K562 (cell line): Measurements from ENCODE around the gene PAF1. TPM values are rescaled to one million over a fixed set of nuclear protein-coding genes. Genes with fewer than 3 reads are reported as not detected.

Experiments used
- ARHGAP35 ChIP-seq: fragments of 450-650 bp; IDR thresholded peaks from 2 replicates; pipeline ENCODE4 v1.6.1; 2018; ENCODE audit not compliant: partially characterized antibody
- FOXA3 ChIP-seq, 2 experiments: fragments of 450-650 bp in 1 of 2; sonication (generic) in 1 of 2; formaldehyde crosslinking; IDR thresholded peaks in 1 of 2; conservative IDR thresholded peaks in 1 of 2; 2 replicates each; pipeline versions ENCODE4 v1.4.0 to v1.8.0; 2020 to 2022; ENCODE audit warnings: mild to moderate bottlenecking in 2 of 2, missing genetic modification reagents in 1 of 2
- FOXK1 ChIP-seq: sonication (generic); formaldehyde crosslinking; IDR thresholded peaks from 2 replicates; pipeline ENCODE4 v1.8.0; 2022; ENCODE audit warnings: missing genetic modification reagents, mild to moderate bottlenecking, borderline replicate concordance
- HCFC1 ChIP-seq: IDR thresholded peaks from 2 replicates; pipeline ENCODE4 v1.6.1; 2012; ENCODE audit warnings: low read depth, low read length, improper control_type of control experiment
- KAT8 ChIP-seq: fragments of 450-650 bp; IDR thresholded peaks from 2 replicates; pipeline ENCODE4 v1.6.1; 2016; ENCODE audit warnings: low read depth, mild to moderate bottlenecking
- KLF13 ChIP-seq: fragments of 450-650 bp; IDR thresholded peaks from 2 replicates; pipeline ENCODE4 v1.6.1; 2016; ENCODE audit warnings: missing genetic modification characterization, low read depth, mild to moderate bottlenecking, missing compliant biosample characterization, moderate library complexity, borderline replicate concordance
- MYC ChIP-seq, 2 experiments: fragments of 250-450 bp in 1 of 2; sonication (Bioruptor Pico) in 1 of 2; IDR thresholded peaks; 2 replicates each; pipeline versions ENCODE4 v1.5.1 to v1.6.1; 2012 to 2021; ENCODE audit warnings: low read depth in 2 of 2, borderline replicate concordance in 1 of 2, improper control_type of control experiment in 1 of 2, low read length in 1 of 2, mild to moderate bottlenecking in 1 of 2, moderate library complexity in 1 of 2
- NR3C1 ChIP-seq: sonication (generic); formaldehyde crosslinking; IDR thresholded peaks from 2 replicates; pipeline ENCODE4 v1.8.1; 2022; ENCODE audit warnings: missing genetic modification reagents
- PTBP1 ChIP-seq: fragments of 200-400 bp; formaldehyde crosslinking; IDR thresholded peaks from 2 replicates; pipeline ENCODE4 v1.6.1; 2017; ENCODE audit warnings: low read depth, low read length
- SRSF9 ChIP-seq: fragments of 200-400 bp; formaldehyde crosslinking; IDR thresholded peaks from 2 replicates; pipeline ENCODE4 v1.6.1; 2017; ENCODE audit warnings: low read depth, low read length, borderline replicate concordance
- TAF1 ChIP-seq: IDR thresholded peaks from 2 replicates; pipeline ENCODE4 v1.6.1; 2011; ENCODE audit warnings: mild to moderate bottlenecking, low read length, moderate library complexity; ENCODE audit not compliant: insufficient read depth, control insufficient read depth, severe bottlenecking; ENCODE audit errors: extremely low read depth
- THRAP3 ChIP-seq: fragments of 450-650 bp; IDR thresholded peaks from 2 replicates; pipeline ENCODE4 v1.6.1; 2016; ENCODE audit warnings: mild to moderate bottlenecking, inconsistent platforms, borderline replicate concordance
- ZNF121 ChIP-seq: sonication (generic); formaldehyde crosslinking; conservative IDR thresholded peaks from 2 replicates; pipeline ENCODE4 v1.8.0; 2022; ENCODE audit warnings: missing genetic modification reagents
- ZNF436 ChIP-seq: fragments of 250-450, 450-650 bp; sonication (Bioruptor Pico); formaldehyde crosslinking; IDR thresholded peaks from 2 replicates; pipeline ENCODE4 v1.7.0; 2020; ENCODE audit warnings: mild to moderate bottlenecking
- ZNF589 ChIP-seq: fragments of 200-800 bp; sonication (Bioruptor generic); IDR thresholded peaks from 2 replicates; pipeline ENCODE4 v1.6.1; 2016; ENCODE audit warnings: low read depth, missing genetic modification characterization, missing compliant biosample characterization
- polyA plus RNA-seq, 8 experiments: library from polyadenylated mRNA; depleted of rRNA in 4 of 8; stranded (reverse) in 5 of 8; unstranded in 3 of 8; fragments of >200 nt; fragmentation: Nextera tagmentation in 2 of 8; fragmentation: Illumina TruSeq in 1 of 8; extraction: Ambion mirVana in 2 of 8; extraction: Trizol in 1 of 8; gene quantifications; 2 replicates each; pipeline versions ENCODE4 v1.2.1 to v1.2.3, GENCODE V29; 2011 to 2014; ENCODE audit warnings: inconsistent platforms in 1 of 8, missing spikeins in 1 of 8
- total RNA-seq, 7 experiments: library from RNA; depleted of rRNA in 6 of 7; stranded (reverse); fragments of >200 nt in 6 of 7; fragmentation: Illumina TruSeq in 2 of 7; extraction: Trizol in 2 of 7; gene quantifications; 2 replicates each; pipeline versions ENCODE4 v1.2.1 to v1.2.3, GENCODE V29; 2011 to 2021; ENCODE audit warnings: low replicate concordance in 1 of 7
- TF ChIP-seq, protein P1 (sequence below): fragments of 200-400 bp; formaldehyde crosslinking; IDR thresholded peaks from 2 replicates; pipeline ENCODE4 v1.6.1; 2017; ENCODE audit warnings: mild to moderate bottlenecking, low read depth, low read length, moderate library complexity
- TF ChIP-seq, protein P2 (sequence below), 3 experiments: fragments of 200-800 bp in 1 of 3; fragments of 250-450 bp in 1 of 3; fragments of 450-650 bp in 1 of 3; sonication (Bioruptor Pico) in 1 of 3; sonication (Bioruptor generic) in 1 of 3; formaldehyde crosslinking in 1 of 3; IDR thresholded peaks; 2 replicates each; pipeline versions ENCODE4 v1.6.1 to v1.8.0; 2016 to 2022; ENCODE audit warnings: mild to moderate bottlenecking in 2 of 3, missing genetic modification characterization in 2 of 3, missing compliant biosample characterization in 1 of 3, moderate library complexity in 1 of 3
- TF ChIP-seq, protein P3 (sequence below), 2 experiments: IDR thresholded peaks; 2 replicates each; pipeline ENCODE4 v1.6.1; 2011; ENCODE audit warnings: borderline replicate concordance in 1 of 2, control low read depth in 1 of 2, low read depth in 1 of 2, low read length in 1 of 2, mild to moderate bottlenecking in 1 of 2, mixed read lengths in 1 of 2, moderate library complexity in 1 of 2; ENCODE audit not compliant: insufficient read depth in 1 of 2, insufficient read length in 1 of 2, poor library complexity in 1 of 2, severe bottlenecking in 1 of 2; ENCODE audit errors: extremely low read depth in 1 of 2

Gene PAF1
- total and polyA plus RNA-seq, 9 of the 15 experiments (the other 6 are each of a cell fraction or from before 2014, with no cell fraction given) = 1.5 to 45.0 (median 33.8) TPM

DNA sequence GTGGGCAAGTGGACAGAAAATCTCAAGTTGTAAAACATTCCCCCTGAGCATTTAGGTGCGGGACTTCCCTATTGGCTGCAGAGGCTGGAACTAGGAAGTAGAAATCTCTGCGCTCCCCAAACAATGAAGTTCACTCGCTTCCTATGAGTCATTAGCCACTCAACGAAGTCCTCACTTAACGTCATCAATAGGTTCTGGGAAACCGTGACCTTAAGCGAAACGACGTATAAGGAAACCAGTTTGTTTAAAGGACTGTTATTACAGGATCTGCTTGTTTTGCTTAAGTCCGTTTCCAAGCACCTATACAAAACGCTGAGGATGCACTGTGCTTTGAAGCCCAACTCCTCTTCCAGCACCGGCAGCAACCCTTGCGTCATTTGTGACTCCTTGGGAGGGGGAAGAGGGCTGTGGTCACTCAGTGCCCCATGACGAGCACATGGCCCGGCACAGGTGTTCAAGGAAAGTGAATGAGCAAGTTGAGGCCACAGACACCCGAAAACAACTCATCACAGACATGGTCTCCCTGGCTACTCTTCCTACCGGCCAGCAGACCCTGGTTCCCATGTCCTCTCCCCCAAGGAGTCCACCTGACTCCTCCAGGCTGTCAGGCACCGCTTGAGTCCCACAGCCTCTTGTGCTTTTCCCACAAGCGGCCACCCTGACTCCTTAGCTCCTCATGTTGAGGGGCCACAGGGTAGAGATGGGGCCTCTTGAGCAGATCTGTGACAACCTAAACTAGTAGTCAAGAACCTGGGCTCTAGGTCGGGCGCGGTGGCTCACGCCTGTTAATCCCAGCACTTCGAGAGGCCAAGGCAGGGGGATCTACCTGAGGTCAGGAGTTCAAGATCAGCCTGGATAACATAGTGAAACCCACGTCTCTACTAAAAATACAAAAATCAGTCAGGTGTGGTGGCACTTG is 40.0 kb upstream of the PAF1 start (continued):
- TF ChIP-seq, protein P1, sequence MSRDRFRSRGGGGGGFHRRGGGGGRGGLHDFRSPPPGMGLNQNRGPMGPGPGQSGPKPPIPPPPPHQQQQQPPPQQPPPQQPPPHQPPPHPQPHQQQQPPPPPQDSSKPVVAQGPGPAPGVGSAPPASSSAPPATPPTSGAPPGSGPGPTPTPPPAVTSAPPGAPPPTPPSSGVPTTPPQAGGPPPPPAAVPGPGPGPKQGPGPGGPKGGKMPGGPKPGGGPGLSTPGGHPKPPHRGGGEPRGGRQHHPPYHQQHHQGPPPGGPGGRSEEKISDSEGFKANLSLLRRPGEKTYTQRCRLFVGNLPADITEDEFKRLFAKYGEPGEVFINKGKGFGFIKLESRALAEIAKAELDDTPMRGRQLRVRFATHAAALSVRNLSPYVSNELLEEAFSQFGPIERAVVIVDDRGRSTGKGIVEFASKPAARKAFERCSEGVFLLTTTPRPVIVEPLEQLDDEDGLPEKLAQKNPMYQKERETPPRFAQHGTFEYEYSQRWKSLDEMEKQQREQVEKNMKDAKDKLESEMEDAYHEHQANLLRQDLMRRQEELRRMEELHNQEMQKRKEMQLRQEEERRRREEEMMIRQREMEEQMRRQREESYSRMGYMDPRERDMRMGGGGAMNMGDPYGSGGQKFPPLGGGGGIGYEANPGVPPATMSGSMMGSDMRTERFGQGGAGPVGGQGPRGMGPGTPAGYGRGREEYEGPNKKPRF = no peak
- TF ChIP-seq ZNF121 (CRISPR knock-in tag) (no peak), ARHGAP35 (no peak), ZNF436 (CRISPR knock-in tag) (no peak), PTBP1 (no peak), TAF1 (no peak), KAT8 (no peak), THRAP3 (no peak; the same call in 1 of the 2 replicates), FOXK1 (CRISPR knock-in tag) (peak; percentile 88; the same call in 1 of the 2 replicates), KLF13 (tag) (no peak), SRSF9 (no peak), HCFC1 (no peak), MYC (IDR thresholded peaks at IDR 0.05; ENCODE audit: low read depth, low read length) (peak; percentile 95), MYC (CRISPR knock-in tag; IDR thresholded peaks at IDR 0.05; ENCODE audit: borderline replicate concordance, low read depth) (peak; percentile 84; the same call in 1 of the 2 replicates), ZNF589 (CRISPR knock-in tag) (peak; percentile 49; the same call in 1 of the 2 replicates), FOXA3 (CRISPR knock-in tag; conservative IDR thresholded peaks at IDR 0.05 in 1 of 2, IDR thresholded peaks at IDR 0.05 in 1 of 2) (no peak), NR3C1 (CRISPR knock-in tag) (no peak)
- TF ChIP-seq, protein P2, sequence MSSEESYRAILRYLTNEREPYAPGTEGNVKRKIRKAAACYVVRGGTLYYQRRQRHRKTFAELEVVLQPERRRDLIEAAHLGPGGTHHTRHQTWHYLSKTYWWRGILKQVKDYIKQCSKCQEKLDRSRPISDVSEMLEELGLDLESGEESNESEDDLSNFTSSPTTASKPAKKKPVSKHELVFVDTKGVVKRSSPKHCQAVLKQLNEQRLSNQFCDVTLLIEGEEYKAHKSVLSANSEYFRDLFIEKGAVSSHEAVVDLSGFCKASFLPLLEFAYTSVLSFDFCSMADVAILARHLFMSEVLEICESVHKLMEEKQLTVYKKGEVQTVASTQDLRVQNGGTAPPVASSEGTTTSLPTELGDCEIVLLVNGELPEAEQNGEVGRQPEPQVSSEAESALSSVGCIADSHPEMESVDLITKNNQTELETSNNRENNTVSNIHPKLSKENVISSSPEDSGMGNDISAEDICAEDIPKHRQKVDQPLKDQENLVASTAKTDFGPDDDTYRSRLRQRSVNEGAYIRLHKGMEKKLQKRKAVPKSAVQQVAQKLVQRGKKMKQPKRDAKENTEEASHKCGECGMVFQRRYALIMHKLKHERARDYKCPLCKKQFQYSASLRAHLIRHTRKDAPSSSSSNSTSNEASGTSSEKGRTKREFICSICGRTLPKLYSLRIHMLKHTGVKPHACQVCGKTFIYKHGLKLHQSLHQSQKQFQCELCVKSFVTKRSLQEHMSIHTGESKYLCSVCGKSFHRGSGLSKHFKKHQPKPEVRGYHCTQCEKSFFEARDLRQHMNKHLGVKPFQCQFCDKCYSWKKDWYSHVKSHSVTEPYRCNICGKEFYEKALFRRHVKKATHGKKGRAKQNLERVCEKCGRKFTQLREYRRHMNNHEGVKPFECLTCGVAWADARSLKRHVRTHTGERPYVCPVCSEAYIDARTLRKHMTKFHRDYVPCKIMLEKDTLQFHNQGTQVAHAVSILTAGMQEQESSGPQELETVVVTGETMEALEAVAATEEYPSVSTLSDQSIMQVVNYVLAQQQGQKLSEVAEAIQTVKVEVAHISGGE (CRISPR knock-in tag; IDR thresholded peaks at IDR 0.05) = no peak
- TF ChIP-seq, protein P3, sequence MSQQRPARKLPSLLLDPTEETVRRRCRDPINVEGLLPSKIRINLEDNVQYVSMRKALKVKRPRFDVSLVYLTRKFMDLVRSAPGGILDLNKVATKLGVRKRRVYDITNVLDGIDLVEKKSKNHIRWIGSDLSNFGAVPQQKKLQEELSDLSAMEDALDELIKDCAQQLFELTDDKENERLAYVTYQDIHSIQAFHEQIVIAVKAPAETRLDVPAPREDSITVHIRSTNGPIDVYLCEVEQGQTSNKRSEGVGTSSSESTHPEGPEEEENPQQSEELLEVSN (IDR thresholded peaks at IDR 0.05; ENCODE audit: borderline replicate concordance in 1 of 2, extremely low read depth in 1 of 2, insufficient read depth in 1 of 2, insufficient read length in 1 of 2, low read depth in 1 of 2, low read length in 1 of 2, poor library complexity in 1 of 2, severe bottlenecking in 1 of 2) = peak; percentile 70 to 91
